ENCODE measurements around the gene GPRIN3. TPM values are rescaled to one million over a fixed set of nuclear protein-coding genes. Genes with fewer than 3 reads are reported as not detected.

The GPRIN3 gene
- total RNA-seq, 6 donors from 2014 or later, result 13.6 to 28.0 (median 20.6) TPM

GRCh38 chr4:89273741-89274141 lies 33.9 kb downstream of the GPRIN3 start:
- H3K9me3 ChIP-seq, result no peaks in the 10 kb centered on the region
- no peak for ATAC-seq (ENCODE audit: low FRiP score in 2 of 2)
- no peaks in the 10 kb centered on the region for H3K4me1 ChIP-seq
- no peak for TF ChIP-seq CTCF (IDR thresholded peaks at IDR 0.05)
- TF ChIP-seq POLR2AphosphoS5 (IDR thresholded peaks at IDR 0.05), result no peak
- no peak for DNase-seq
- no peaks in the 10 kb centered on the region for H3K36me3 ChIP-seq
- no peak overlapping the region for H3K27ac ChIP-seq
- no peak overlapping the region for H3K4me3 ChIP-seq
- no peaks in the 10 kb centered on the region for H3K27me3 ChIP-seq
- 73 to 84% methylated on average over 5 of the region's 5 CpGs for WGBS, 2 donors

- Histone ChIP-seq H3K27me3 (no peaks in the 10 kb centered on the region), H3K27ac (no peak overlapping the region), H3K36me3 (no peaks in the 10 kb centered on the region), H3K4me3 (no peak overlapping the region), H3K9me3 (no peaks in the 10 kb centered on the region), H3K4me1 (no peaks in the 10 kb centered on the region)
- ATAC-seq (ENCODE audit: low FRiP score in 2 of 2) (no peak), DNase-seq (no peak)
- 64 to 78% methylated on average over 1 of the region's 1 CpG for WGBS, 2 donors
- no peak for TF ChIP-seq EP300 (IDR thresholded peaks at IDR 0.05)
- TF ChIP-seq CTCF (IDR thresholded peaks at IDR 0.05), result no peak
- no peak for TF ChIP-seq POLR2AphosphoS5 (IDR thresholded peaks at IDR 0.05)
- TF ChIP-seq POLR2A (IDR thresholded peaks at IDR 0.05), result no peak
These were observed 36.8 kb downstream of the GPRIN3 start for GRCh38 chr4:89270792-89271191.

- H3K36me3 ChIP-seq, result no peaks in the 10 kb centered on the region
- TF ChIP-seq EP300 (IDR thresholded peaks at IDR 0.05), result no peak
- no peak for TF ChIP-seq POLR2AphosphoS5 (IDR thresholded peaks at IDR 0.05)
- no peak for TF ChIP-seq CTCF (IDR thresholded peaks at IDR 0.05)
- TF ChIP-seq POLR2A (IDR thresholded peaks at IDR 0.05), result no peak
- DNase-seq (no peak), ATAC-seq (ENCODE audit: low FRiP score in 2 of 2) (no peak)
- H3K4me3 ChIP-seq, result no peak overlapping the region
- H3K9me3 ChIP-seq, result no peaks in the 10 kb centered on the region
- WGBS, 2 donors, result 76 to 80% methylated on average over 4 of the region's 4 CpGs
- H3K4me1 ChIP-seq, result no peaks in the 10 kb centered on the region
- no peaks in the 10 kb centered on the region for H3K27me3 ChIP-seq
- H3K27ac ChIP-seq, result no peak overlapping the region
These were observed 38.4 kb downstream of the GPRIN3 start for GRCh38 chr4:89269121-89269666.

GRCh38 chr4:89268679-89269078 lies 38.9 kb downstream of the GPRIN3 start:
- Histone ChIP-seq H3K4me1 (no peaks in the 10 kb centered on the region), H3K27ac (no peak overlapping the region), H3K4me3 (no peak overlapping the region), H3K27me3 (no peaks in the 10 kb centered on the region), H3K9me3 (no peaks in the 10 kb centered on the region), H3K36me3 (no peaks in the 10 kb centered on the region)
- TF ChIP-seq CTCF (IDR thresholded peaks at IDR 0.05) (no peak), POLR2AphosphoS5 (IDR thresholded peaks at IDR 0.05) (no peak), POLR2A (IDR thresholded peaks at IDR 0.05) (no peak), EP300 (IDR thresholded peaks at IDR 0.05) (no peak)
- DNase-seq (no peak), ATAC-seq (ENCODE audit: low FRiP score in 2 of 2) (peak in 1 of 2 donors; percentile 28)
- 36 to 49% methylated on average over 2 of the region's 2 CpGs for WGBS, 2 donors

GRCh38 chr4:89267846-89268245 lies 39.8 kb downstream of the GPRIN3 start:
- H3K27ac ChIP-seq, result no peak overlapping the region
- TF ChIP-seq POLR2AphosphoS5 (IDR thresholded peaks at IDR 0.05), result no peak
- no peak for TF ChIP-seq POLR2A (IDR thresholded peaks at IDR 0.05)
- no peak for TF ChIP-seq CTCF (IDR thresholded peaks at IDR 0.05)
- no peak for TF ChIP-seq EP300 (IDR thresholded peaks at IDR 0.05)
- H3K4me1 ChIP-seq, result no peaks in the 10 kb centered on the region
- H3K36me3 ChIP-seq, result no peaks in the 10 kb centered on the region
- 81 to 88% methylated on average over 3 of the region's 3 CpGs for WGBS, 2 donors
- no peak for DNase-seq
- H3K27me3 ChIP-seq, result no peaks in the 10 kb centered on the region
- H3K9me3 ChIP-seq, result no peaks in the 10 kb centered on the region
- no peak for ATAC-seq (ENCODE audit: low FRiP score in 2 of 2)
- H3K4me3 ChIP-seq, result no peak overlapping the region

Measured in upper lobe of left lung (tissue), 6 donors.